ENCODE results near the gene DBR1. TPM values are rescaled to one million over a fixed set of nuclear protein-coding genes. Genes with fewer than 3 reads are reported as not detected.

The DBR1 gene
- total RNA-seq, 1 donor from 2014 or later, result 15.7 TPM

- Mint-ChIP-seq H3K4me3 (ENCODE audit: unreplicated experiment) (no peak overlapping the region), H3K36me3 (ENCODE audit: low read depth, unreplicated experiment) (no peaks in the 10 kb centered on the region), H3K4me1 (ENCODE audit: unreplicated experiment) (peaks cover 6% of the 10 kb centered on the region), H3K27ac (ENCODE audit: unreplicated experiment) (no peak overlapping the region), H3K9me3 (ENCODE audit: unreplicated experiment) (no peaks in the 10 kb centered on the region), H3K27me3 (ENCODE audit: unreplicated experiment) (no peaks in the 10 kb centered on the region)
- no peak for DNase-seq (ENCODE audit: low spot score)
- TF ChIP-seq CTCF (IDR thresholded peaks at IDR 0.05; ENCODE audit: unreplicated experiment), result no peak
Measured at GRCh38 chr3:138136201-138136600, 38.5 kb downstream of the DBR1 start.

- Mint-ChIP-seq H3K27ac (ENCODE audit: unreplicated experiment) (peak overlapping the region; percentile 25), H3K4me3 (ENCODE audit: unreplicated experiment) (no peak overlapping the region), H3K9me3 (ENCODE audit: unreplicated experiment) (no peaks in the 10 kb centered on the region), H3K4me1 (ENCODE audit: unreplicated experiment) (peaks cover 6% of the 10 kb centered on the region), H3K27me3 (ENCODE audit: unreplicated experiment) (no peaks in the 10 kb centered on the region), H3K36me3 (ENCODE audit: low read depth, unreplicated experiment) (no peaks in the 10 kb centered on the region)
- no peak for DNase-seq (ENCODE audit: low spot score)
- no peak for TF ChIP-seq CTCF (IDR thresholded peaks at IDR 0.05; ENCODE audit: unreplicated experiment)
Measured at GRCh38 chr3:138135833-138136194, 38.9 kb downstream of the DBR1 start.

DNA sequence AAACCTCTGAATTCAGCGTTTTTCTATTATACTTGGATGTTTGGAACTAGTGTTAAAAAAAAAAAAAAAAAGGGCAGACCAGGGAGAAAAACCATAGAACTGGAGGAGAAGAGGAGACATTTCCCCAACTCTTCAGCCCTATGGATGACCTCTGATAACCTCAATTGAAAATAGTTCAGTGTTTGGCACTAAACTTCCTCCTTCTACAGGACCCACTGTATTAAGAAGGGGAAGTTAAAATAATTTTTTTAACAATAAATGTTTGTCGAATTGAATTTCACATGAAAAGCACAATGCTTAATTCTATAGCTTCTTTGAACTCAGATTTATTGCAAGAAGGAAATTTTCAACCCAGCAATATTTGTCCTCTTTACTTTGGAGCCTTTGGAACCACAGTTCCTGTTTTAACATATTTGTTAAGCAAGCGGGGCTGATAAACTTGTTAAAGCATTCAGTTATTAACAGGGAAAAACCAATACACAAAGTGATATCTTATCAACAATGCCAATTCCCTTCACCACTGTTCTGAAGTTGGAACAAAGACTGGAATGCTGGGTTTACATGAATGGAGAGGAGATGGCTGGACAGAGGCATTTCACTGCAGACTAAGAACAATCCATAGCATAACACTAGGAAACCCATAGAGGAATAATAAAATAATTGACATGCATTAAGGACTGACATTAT, 39.4 kb downstream of the DBR1 start:
- Mint-ChIP-seq H3K27me3 (ENCODE audit: unreplicated experiment) (no peaks in the 10 kb centered on the region), H3K27ac (ENCODE audit: unreplicated experiment) (no peak overlapping the region), H3K4me1 (ENCODE audit: unreplicated experiment) (peaks cover 6% of the 10 kb centered on the region), H3K9me3 (ENCODE audit: unreplicated experiment) (no peaks in the 10 kb centered on the region), H3K4me3 (ENCODE audit: unreplicated experiment) (no peak overlapping the region), H3K36me3 (ENCODE audit: low read depth, unreplicated experiment) (no peaks in the 10 kb centered on the region)
- DNase-seq (ENCODE audit: low spot score), result no peak
- TF ChIP-seq CTCF (IDR thresholded peaks at IDR 0.05; ENCODE audit: unreplicated experiment), result no peak

DNA sequence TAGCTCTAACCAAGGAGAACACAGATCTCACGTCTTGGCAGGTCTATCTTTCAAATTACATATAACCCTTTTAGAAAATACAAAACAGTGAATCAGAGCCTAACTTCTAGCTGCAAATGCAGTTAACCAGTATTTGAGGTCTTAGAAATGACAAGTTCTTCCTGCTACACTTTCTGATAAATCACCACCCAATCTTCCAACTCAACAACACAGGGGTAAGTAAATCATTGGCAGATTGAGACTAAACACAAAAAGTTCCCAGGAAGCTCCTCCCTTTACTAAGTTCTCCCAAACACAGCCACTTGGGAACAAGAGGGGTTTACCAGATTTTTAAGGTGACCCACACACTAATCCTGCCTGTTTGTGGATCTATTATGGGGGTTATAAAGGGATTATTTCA, 42.5 kb downstream of the DBR1 start, which contains the start of gene A4GNT:
Gene A4GNT (minus strand): TSS at position 152 of the 400 bp plus-strand sequence. CDS start 1,134 bp downstream, outside the sequence.
- no peak for DNase-seq (ENCODE audit: low spot score)
- Mint-ChIP-seq H3K9me3 (ENCODE audit: unreplicated experiment) (no peaks in the 10 kb centered on the region), H3K27me3 (ENCODE audit: unreplicated experiment) (no peaks in the 10 kb centered on the region), H3K36me3 (ENCODE audit: low read depth, unreplicated experiment) (no peaks in the 10 kb centered on the region), H3K4me1 (ENCODE audit: unreplicated experiment) (peaks cover 6% of the 10 kb centered on the region), H3K4me3 (ENCODE audit: unreplicated experiment) (no peak within 1 kb of the TSS), H3K27ac (ENCODE audit: unreplicated experiment) (no peak within 1 kb of the TSS)
- no peak for TF ChIP-seq CTCF (IDR thresholded peaks at IDR 0.05; ENCODE audit: unreplicated experiment)

DNA sequence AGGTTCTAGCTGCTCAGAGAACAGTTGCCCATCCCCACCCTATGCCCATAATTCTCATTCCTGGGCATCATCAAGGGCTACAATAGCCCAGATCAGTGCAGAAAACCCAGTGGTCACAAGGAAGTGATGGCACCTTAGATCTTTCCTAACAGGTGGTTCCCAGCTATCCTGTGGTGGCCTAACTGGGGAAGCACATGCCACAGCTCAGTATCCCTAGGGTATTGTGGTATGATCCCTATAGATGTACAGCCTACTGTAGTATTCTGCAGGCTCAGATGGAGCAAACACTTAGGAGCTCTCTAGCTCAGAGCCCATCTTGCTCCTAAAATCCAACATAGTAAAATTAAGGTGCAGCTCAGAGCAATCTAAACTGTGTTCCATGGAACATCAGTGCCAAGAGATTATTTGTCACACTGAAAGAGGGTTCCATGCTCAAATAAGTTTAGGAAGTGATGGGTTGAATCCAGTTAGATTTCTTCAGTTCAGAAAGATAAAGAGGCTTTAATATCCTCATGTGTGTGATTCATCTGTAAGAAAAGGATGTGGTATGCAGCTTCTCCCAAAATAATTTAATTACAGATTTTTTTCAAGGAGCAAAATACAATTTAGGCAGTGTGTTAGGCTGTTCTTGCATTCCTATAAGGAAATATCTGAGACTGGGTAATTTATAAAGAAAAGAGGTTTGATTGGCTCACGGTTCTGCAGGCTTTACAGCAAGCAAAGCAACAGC, 46.9 kb downstream of the DBR1 start:
- H3K36me3 Mint-ChIP-seq (ENCODE audit: low read depth, unreplicated experiment), result no peaks in the 10 kb centered on the region
- no peak overlapping the region for H3K4me3 Mint-ChIP-seq (ENCODE audit: unreplicated experiment)
- H3K4me1 Mint-ChIP-seq (ENCODE audit: unreplicated experiment), result no peaks in the 10 kb centered on the region

More for the DNA sequence above, 46.9 kb downstream of the DBR1 start:
- no peaks in the 10 kb centered on the region for H3K9me3 Mint-ChIP-seq (ENCODE audit: unreplicated experiment)
- H3K27ac Mint-ChIP-seq (ENCODE audit: unreplicated experiment), result no peak overlapping the region
- H3K27me3 Mint-ChIP-seq (ENCODE audit: unreplicated experiment), result peaks cover 3% of the 10 kb centered on the region
- DNase-seq (ENCODE audit: low spot score), result no peak
- TF ChIP-seq CTCF (IDR thresholded peaks at IDR 0.05; ENCODE audit: unreplicated experiment), result no peak

Data from endothelial cell (in vitro differentiated cells).